NCI-H2196 (cell line): ENCODE results near the gene BLACAT1.
"Not testable (repeated sequence)": the region's sequence is repeated elsewhere in the genome, so short reads cannot be mapped to it uniquely, and the experiment has no call there.

Experiments used
- DNase-seq: peaks from one replicate; lab custom pipeline; 2025; ENCODE audit not compliant: unreplicated experiment; lab: John Stamatoyannopoulos, UW

Gene BLACAT1

DNA sequence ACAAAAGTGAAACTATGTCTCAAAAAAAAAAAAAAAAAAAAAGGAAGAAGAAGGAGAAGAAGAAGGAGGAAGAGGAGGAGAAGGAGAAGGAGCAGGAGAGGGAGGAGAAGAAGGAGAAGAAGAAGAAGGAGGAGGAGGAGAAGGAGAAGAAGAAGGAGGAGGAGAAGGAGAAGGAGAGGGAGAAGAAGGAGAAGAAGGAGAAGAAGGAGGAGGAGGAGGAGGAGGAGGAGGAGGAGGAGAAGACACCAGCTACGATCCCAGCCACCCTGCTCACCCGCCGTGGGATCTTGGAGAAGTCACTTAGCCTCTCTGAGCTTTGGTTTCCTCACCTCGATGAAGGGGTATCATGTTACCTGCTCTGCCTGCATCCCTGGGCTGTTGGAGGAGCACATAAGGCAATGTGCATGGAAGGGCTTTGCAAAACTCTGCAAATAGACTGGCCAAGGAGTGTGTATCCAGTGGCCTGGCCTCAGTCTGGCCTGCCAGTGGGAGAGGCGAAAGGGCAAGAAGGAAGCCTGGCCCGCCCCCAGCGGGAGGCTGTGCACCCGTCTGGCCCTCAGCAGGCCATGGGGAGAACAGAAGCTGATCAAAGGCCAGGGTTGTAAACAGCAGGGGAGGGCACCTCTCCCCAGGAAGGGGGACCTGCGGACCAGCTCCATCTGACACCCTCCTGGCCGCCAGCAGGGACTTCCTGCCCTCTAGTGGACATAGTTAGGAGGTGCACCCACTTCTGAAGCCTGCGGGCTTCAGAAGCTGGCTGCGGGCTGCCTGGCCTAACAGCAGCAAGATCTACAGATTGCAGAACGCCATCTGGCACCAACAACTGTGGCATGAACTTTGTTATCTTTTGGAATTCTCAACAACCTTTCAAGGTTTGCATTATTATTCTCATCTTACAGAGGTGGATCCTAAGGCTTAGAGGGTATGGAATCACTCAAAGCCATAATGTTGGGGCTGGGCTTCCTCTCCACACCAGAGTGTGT, 29.4 kb upstream of the BLACAT1 start:
- peak; percentile 90 for DNase-seq

DNA sequence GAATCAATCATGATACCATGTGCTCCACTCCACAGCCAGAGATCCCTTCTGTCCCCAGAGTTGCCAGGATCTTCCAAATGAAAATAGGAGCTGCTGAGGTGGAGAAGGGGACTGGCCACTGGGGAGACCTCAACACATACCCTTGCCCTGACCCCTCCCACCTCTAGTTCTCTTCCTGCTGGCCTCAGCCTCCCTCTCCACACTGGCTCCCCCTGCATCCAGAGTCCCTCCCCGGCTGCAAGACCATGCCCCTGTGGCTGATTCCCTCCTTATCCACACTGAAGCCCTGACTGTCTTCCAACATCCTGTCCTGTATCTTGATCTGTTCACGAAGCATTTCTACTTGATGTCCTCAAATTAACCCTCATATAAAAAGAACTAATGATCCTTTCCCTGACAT, 27.5 kb upstream of the BLACAT1 start:
- DNase-seq: no peak

DNA sequence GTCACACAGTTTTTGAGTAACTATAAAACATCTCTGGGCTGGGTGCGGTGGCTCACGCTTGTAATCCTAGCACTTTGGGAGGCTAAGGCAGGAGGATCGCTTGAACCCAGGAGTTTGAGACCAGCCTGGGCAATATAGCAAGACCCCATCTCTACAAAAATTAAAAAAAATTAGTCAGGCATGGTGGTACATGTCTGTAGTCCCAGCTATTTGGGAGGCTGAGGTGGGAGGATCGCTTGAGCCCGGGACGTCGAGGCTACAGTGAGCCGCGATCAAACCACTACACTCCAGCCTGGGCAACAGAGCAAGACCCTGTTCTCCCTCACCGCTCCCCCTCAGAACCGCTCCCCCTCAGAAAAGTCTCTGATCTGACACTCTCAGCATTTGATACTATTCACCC, 26.7 kb upstream of the BLACAT1 start:
- DNase-seq: not testable (repeated sequence)

DNA sequence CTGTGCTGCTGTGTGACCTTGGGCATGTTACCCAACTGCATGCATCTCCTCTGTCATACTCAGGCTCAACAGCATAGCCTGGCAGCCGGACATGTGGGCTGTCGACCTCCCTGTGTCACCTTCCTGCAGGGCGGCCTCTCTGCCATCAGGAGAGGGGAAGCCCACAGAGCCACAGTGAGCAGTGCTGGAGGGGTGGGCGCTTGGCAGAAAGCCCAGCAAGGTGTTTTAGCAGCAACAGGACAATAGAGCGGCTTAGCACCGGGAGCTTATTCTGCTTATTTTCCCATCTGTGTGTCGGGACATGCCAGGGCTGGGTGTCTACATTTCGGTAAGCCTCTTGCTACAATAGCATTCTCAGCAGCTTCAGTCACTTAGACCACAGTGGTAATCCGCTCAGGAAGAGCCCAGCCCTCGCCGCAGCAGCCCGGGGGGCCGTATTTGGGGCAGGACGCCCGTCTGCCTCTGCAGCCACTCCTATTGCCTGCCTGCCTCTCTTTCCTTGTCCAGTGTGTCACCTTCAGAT, 25.8 kb upstream of the BLACAT1 start:
- no peak for DNase-seq

DNA sequence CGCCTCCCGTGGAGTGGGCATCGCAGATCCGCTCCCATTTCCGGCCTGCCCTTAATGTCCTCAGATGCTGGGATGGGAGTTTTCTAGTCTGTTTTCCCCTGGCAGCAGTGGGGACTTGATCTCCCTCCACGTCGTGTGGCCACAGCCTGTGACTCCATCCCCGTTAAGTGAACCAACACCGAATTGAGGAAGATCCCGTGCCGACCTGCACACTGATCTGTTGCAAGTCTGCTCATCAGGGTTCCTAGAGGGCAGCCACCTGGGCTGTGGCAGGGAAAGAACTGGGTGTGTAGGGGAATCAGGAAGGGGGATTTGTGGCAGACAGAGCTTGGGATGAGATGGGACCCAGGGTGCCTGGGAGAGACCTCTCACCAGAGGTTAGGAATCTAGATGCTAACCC, 25.4 kb upstream of the BLACAT1 start:
- DNase-seq: no peak

DNA sequence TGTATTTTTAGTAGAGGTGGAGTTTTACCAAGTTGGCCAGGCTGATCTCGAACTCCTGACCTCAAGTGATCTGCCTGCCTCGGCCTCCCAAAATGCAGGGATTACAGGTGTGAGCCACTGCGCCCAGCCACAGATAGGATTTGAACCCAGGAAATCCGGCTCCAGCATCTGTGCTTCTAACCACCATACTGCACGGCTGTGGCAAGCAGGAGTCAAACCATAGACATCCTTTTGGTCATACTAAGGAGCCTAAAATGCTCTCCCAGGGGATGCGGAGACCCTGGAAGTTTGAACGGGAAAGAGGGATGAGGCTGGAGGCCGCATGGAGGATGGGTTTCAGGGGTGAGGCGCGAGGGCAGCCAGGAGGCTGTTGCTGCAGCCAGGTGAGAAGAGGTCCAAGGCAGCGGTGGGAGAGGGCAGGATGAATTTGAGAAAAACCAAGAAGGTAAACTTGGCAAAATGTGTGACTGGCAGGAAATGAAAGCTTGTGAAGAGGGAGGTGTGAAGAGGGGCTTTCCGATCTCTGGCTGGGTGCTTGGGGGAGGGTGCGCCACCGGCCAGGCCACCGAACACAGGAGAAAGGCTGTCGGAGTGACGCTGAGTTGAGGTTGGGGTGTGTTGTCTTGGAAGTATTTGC, 24.6 kb upstream of the BLACAT1 start:
- no peak for DNase-seq

DNA sequence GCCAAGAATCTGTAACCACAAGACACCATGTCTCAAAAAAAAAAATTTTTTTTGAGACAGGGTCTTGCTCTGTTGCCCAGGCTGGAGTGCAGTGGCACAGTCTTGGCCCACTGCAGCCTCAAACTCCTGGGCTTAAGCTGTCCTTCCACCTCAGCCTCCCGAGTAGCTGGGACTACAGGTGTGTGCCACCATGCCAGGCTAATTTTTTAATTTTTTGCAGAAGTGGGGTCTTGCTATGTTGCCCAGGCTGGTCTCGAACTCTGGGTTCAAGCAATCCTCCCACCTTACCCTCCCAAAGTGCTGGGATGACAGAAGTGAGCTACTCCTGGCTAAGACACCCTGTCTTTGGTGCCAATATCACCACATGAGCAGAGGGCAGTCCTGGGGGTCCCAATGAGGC, 23.1 kb upstream of the BLACAT1 start:
- not testable (repeated sequence) for DNase-seq

DNA sequence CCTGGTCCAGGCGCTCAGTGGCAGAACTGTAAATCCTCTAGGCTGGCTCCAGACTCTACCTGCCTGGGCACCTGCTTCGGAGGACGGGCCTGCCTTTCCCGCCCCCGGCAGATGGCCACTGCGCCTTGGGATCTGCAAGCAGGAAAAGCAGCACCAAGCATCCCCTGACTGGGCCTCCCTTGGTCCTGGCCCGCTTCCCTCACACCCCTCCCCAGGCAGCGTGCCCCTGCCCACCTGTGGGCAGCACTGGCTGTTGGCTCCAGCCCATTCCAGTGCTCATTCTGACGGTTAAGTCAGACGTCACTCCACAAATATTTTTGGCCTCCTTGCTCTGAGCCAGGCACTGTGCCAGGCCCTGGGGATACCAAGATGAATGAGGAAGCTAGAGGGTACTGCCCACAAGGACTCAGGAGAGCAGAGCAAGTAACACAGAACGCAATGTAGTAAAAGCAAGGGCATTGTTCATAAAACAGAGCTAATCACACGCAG, 22.0 kb upstream of the BLACAT1 start:
- DNase-seq: peak; percentile 94

DNA sequence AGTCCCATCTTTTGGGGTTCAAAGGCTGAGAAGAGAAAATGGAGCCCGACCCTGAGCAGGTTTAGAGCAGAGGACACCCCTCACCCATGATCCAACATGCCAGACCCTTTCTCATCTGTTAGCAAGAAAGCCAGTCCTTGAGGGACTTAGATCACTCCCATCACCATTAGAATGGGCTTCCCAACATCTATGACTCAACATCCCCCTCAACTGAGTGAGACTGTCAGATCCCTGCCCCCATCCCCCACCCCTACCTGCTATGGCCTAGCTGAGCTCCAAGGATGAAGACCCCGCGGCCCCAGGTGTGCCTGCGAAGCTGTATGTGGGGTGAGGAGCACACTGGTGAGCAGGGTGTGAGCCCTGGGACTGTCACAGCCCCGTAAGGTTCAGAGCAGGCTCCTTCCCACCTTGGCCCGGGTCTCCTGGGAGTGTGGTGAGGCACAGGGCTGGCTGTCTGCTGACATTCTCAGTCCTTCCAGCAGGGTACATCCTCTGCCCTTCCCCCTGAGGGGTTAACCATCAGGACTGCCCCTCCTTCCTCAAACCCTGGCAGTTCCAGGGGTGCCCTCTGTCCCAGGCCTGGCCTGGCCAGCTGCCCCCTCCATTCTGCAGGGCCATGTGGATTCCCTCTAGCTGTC, 21.4 kb upstream of the BLACAT1 start:
- no peak for DNase-seq

DNA sequence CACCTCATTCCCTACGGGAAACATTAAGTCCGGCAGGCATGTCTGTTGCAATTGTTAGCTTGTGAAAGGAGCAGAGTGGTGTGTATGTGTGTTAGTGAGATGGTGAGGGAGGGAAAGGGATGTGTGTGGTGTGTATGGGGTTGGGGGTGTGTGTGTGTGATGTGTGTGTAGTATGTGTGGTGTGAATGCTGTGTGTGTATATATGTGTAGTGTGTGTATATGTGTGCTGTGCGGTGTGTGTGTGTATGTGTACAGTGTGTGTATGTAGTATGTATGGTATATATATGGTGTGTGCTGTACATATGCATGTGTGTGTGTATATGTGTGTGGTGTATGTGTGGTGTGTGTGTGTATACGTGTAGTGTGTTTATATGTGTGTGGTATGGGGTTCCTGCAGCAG, 20.8 kb upstream of the BLACAT1 start:
- no peak for DNase-seq

DNA sequence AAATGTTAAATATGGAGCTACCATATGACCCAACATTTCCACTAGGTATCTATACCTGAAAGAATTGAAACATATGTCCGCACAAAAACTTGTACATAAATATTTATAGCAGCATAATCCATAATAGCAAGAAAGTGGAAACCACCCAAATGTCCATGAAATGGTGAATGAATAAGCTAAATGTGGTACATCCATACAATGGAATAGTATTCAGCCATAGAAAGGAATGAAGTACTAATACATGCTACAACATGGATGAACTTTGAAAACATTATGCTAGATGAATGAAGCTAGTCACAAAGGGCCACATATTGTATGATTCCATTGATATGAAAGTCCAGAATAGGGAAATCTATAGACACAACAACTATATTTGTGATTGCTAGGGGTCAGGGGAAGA, 20.0 kb upstream of the BLACAT1 start:
- no peak for DNase-seq

DNA sequence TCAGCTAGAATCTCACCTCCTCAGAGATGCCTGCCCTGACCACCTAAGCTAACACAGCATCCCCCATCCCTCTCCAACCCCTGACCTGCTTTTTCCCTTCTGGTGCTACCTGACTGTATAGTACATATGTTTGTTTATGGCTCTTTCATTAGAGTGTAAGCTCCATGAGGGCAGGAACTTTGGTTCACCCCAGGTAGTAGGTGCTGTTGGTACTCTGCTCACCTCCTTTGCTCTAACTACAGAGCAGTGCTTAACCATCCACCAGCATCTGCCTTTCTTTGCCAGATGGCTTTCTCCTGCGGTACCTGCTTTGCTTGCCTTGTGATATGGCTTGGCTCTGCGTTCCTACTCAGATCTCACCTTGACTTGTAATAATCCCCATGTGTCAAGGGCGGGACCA, 18.7 kb upstream of the BLACAT1 start:
- DNase-seq: no peak

DNA sequence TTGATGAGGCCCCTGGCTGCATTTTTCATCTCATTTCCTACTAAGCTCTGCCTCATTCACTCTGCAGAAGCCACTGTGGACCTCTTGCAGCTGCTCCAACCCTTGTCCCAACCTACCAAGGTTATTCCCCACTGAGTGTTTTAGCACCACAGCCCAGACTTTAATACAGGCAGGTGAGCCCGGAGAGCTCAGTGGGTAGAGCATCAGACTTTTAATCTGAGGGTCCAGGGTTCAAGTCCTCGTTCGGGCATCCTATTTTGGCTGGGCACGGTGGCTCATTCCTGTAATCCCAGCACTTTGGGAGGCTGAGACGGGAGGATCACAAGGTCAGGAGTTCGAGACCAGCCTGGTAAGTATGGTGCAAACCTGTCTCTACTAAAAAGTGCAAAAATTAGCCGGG, 18.1 kb upstream of the BLACAT1 start:
- no peak for DNase-seq

DNA sequence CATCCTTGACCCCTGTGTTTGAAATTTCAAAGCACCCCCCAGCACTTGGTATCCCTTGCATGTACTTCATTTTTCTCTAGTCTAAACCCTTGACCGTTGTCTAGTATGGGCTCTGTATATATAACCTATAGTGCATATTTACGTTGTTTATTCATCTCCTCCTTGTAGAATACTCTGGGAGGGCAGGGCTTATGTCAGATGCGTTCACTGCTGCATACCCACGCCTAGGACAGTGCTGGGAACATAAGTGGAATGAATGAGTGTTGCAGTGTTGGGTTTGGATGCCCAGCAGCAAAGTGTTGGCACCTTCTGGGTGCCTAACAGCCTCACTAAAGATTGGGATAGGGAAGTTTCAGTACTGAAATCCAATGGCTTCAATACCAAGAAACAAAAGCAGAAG, 17.6 kb upstream of the BLACAT1 start:
- no peak for DNase-seq

DNA sequence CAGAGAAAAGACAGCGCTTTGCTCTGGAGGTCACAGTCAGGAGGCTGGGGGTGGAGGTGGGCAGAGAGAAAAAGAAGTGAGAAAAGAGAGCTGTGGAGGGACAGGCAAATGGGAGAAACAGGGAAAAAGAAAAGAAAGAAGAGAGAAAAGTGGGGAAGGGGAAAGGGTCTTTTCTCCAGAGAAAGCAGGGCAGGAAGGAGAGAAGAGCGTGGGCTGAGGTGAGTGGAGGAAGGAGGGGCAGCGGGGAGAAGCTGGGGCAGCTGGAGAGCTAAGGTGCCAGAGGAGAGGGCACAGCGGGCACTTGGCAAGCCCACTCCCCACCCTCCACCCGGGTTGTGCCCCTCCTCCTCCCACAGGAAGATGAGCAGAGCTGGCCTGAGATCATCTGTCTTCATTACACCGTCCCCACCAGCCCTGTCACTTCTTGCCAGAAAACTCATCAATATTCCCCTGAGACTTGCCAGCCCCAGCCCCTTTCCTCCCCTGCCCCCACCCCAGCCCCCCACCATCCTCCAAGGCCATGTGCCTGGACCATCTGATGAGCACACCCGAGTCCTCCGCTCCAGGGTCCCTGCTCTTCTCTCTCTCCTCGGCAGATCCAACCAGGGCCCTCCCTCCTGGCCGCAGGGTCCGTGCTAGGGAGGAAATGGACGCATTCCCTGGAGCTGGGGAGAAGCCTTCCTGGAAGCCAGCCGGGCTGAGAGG, 17.0 kb upstream of the BLACAT1 start:
- no peak for DNase-seq

DNA sequence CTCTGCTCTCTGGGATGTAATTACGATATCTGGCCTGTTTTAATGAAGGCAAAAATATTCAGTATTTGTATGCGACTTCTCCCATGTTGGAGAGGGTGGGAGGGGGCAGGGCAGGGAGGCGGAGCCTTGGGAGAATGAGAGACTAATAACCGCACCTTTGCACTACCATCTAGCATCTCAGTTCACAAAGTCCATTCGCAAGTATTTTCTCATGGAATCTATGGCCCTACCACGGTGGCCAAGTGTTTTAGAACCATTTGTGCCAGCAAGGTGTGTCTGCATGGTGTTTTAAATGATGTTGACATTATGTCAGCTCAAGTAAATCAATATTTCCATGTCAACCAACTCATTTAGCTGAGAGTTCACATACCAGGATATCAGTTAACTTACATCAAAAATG, 14.3 kb upstream of the BLACAT1 start:
- DNase-seq: no peak

DNA sequence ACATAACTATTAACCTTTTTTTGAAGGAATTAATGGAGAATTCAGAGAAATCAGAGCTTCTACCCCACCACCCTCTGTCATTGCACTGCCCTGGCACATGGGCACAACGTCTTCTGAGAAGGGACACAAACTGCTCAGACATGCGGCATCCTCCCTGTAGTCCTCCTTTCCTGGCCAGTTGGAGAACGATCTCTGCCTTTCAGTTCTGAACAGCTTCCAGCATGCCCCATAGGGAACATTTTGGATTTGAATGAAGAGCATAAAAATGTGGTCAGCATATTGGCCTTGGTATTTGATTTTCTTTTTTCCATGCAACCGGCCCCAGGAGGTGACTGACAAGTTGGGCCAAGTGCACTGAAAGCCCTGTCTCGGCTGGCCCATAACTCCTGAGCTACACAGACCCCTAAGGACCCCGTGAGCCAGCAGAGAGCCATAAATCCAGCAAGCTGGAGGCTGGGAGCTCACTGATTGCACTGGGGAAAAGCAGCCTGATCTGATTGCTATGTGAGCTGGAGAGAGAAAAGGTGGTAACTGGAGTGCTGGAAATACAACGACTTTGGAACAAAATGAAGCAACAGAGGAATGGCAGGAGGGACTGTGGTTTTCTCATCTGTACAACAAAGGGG, 10.9 kb upstream of the BLACAT1 start:
- no peak for DNase-seq

DNA sequence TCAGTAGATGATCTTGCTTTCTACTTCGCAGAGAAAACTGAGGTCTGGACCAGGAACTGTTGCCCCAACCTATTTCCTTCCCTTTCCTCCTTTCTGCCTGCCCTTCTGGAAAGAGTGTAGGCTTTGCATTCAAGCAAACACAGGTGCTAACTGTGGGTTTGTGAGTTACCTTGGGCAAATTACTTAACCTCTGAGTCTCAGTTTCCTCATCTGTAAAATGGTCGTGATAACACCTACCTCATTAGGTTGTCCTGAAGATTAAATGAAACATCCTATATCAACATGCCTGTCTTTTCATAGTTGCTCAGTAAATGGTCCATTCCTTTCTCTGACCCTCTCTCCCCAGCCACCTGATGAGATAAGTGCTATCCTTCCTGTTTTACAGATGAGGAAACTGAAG, 9.5 kb upstream of the BLACAT1 start:
- no peak for DNase-seq

DNA sequence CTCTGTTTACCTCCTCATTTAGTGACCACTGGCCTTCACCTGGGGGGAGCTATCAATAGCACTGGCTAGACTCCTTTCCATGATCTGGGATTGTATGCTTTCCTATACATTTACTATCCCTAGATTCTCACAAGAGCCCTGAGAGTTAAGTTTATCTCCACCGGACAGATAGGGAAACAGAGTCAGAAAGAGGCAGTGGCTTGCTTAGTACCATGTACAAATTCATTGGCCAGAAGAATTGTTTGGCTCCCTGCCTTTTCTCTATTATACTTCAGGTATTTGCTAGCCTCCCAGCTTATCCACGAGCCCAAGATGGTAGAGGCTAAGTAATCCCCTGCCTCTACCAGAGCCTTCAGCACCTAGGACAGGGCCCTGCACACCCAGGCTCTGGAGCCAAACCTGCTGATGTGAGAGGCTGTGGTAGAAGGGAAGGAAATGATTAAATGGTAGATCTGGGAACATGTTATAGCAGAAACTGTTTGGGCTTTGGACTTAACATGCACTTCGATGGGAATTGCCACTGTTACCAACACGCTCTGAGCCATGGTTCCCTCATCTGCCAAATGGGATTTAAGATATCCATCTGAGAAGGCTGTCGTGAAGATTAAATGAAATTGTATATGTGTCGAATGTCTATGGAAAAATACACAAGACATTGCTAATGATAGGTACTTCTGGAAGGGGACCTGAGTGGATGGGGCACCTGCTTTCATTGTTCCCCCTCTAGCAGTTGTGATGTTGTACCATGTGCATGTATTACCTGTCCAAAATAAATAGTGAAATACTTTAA, 3.1 kb upstream of the BLACAT1 start:
- no peak for DNase-seq
